Brain microvascular endothelial cell (primary cell): Measurements from ENCODE around the gene RAB11FIP4.

Experiments
- DNase-seq: peaks from one replicate; pipeline ENCODE4 v3.0.0-alpha.2; 2020
- H3K27ac ChIP-seq: fragments of 250-450 bp; sonication (Bioruptor Pico); 2 replicates; pipeline ENCODE4 v1.5.1; 2020; ENCODE audit warnings: mild to moderate bottlenecking, moderate library complexity
- H3K27me3 ChIP-seq: fragments of 250-450 bp; sonication (Bioruptor Pico); replicated peaks from 2 replicates; pipeline ENCODE4 v1.5.1; 2020; ENCODE audit warnings: mild to moderate bottlenecking
- H3K36me3 ChIP-seq: fragments of 250-450 bp; sonication (Bioruptor Pico); replicated peaks from 2 replicates; pipeline ENCODE4 v1.5.1; 2020; ENCODE audit warnings: mild to moderate bottlenecking
- H3K4me3 ChIP-seq: 2 replicates; pipeline ENCODE4 v1.5.1; 2011; ENCODE audit warnings: low read depth, mild to moderate bottlenecking, control low read depth, low read length, moderate library complexity
- in situ Hi-C: cut with HindIII; loops from 2 replicates; pipeline ENCODE4 v1.10.0; 2017; ENCODE audit warnings: low sequenced_read_pairs, low pct_ligation_motif_present
- TF ChIP-seq, protein P1 (sequence below): IDR thresholded peaks from 2 replicates; pipeline ENCODE4 v1.5.1; 2011; ENCODE audit warnings: low read depth, mild to moderate bottlenecking, moderate library complexity, low read length, control low read depth, inconsistent platforms; ENCODE audit errors: missing control alignments

RAB11FIP4 gene

DNA sequence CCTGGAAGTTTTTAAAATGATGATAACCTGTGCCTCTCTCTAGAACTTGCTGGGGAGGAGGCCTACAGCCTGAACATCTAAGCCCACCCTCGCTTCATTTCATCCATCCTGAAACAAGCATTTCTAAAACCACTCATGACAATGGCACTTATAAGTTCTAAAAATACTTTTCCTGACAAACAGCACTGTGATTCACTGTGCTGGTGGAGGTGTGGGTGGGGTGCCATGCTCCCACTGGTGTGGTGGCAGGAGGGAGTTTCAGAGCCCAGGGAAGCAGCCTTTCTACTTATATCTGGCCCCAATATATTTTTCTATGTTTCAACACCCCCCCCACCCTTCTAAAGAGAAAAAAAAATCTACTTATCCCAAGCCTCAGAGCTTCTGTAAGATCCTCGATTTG, 52.6 kb downstream of the RAB11FIP4 start:
- in situ Hi-C loops: no loop called here
- TF ChIP-seq, protein P1, sequence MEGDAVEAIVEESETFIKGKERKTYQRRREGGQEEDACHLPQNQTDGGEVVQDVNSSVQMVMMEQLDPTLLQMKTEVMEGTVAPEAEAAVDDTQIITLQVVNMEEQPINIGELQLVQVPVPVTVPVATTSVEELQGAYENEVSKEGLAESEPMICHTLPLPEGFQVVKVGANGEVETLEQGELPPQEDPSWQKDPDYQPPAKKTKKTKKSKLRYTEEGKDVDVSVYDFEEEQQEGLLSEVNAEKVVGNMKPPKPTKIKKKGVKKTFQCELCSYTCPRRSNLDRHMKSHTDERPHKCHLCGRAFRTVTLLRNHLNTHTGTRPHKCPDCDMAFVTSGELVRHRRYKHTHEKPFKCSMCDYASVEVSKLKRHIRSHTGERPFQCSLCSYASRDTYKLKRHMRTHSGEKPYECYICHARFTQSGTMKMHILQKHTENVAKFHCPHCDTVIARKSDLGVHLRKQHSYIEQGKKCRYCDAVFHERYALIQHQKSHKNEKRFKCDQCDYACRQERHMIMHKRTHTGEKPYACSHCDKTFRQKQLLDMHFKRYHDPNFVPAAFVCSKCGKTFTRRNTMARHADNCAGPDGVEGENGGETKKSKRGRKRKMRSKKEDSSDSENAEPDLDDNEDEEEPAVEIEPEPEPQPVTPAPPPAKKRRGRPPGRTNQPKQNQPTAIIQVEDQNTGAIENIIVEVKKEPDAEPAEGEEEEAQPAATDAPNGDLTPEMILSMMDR: no peak
- no peaks in the 10 kb centered on the region for H3K27me3 ChIP-seq
- H3K27ac ChIP-seq: no peak overlapping the region
- no peaks in the 10 kb centered on the region for H3K36me3 ChIP-seq
- no peak overlapping the region for H3K4me3 ChIP-seq
- no peak for DNase-seq

DNA sequence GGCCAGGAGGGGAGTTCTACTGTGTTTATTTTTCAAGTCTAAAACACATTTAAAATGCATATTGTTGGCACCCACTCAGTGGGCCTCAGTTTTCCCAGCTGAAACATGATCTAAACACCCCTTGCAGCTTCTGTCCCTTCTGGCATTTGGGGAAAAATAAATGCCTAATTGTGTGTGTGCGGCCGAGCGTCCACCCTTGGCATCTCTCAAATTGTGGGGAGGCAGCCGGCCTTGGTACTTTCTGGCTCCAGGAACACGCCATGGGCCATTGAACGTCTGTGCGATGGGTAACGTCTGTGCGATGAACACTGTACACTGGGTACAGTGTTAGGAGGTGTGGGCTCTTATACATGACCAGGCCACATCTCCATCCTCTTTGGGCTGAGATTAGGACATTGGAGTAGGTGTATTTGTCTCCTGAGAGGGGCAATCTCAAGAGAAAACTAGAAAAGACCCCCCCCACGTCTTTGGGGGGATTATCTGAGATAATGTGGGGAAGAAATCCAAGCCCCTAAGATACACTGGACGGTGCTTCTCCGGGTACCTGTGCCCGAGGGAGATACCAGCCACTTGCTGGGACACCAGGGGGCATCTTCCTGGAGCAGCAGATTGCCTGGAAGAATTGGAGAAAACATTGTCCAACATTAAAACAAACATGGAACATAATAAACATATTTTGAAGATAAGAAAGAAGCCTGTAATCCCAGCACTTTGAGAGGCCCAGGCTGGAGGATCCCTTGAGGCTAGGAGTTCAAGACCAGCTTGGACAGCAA, 54.9 kb downstream of the RAB11FIP4 start:
- Histone ChIP-seq H3K27ac (no peak overlapping the region), H3K27me3 (no peaks in the 10 kb centered on the region), H3K4me3 (no peak overlapping the region), H3K36me3 (no peaks in the 10 kb centered on the region)
- no peak for DNase-seq
- TF ChIP-seq, protein P1: peak; percentile 44
- in situ Hi-C loops: no loop called here

DNA sequence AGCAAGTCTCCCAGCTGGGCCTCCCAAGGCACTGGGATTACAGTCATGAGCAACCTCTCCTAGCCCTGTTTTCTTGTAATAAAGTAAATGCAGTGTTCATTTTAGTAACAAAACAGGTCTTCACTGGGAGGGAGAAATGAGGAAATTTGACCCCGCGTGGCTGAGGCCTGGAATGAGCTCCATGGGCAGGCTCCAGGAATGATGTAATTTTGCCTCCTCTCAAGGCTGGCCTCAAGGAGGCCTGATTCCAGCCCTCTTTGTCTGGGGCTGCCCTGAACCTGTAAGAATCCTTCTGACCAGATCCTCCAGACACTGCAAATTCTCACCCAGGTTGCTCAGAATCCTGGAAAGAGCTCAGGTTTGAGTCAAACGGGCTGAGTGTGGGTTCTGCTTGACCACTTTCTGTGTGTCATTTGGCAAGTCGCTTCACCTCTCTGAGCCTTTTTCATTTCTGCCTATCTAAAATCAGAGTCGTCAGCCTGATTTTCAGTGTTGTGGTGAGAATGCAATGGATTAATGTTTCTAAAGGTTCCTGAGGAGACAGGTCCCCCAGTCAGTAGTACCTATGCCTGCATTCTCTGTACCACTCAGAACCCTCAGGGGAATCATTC, 57.1 kb downstream of the RAB11FIP4 start:
- no peak overlapping the region for H3K4me3 ChIP-seq
- no peaks in the 10 kb centered on the region for H3K36me3 ChIP-seq
- no peak for DNase-seq
- TF ChIP-seq, protein P1: no peak
- H3K27ac ChIP-seq: no peak overlapping the region
- in situ Hi-C loops: no loop called here
- no peaks in the 10 kb centered on the region for H3K27me3 ChIP-seq

DNA sequence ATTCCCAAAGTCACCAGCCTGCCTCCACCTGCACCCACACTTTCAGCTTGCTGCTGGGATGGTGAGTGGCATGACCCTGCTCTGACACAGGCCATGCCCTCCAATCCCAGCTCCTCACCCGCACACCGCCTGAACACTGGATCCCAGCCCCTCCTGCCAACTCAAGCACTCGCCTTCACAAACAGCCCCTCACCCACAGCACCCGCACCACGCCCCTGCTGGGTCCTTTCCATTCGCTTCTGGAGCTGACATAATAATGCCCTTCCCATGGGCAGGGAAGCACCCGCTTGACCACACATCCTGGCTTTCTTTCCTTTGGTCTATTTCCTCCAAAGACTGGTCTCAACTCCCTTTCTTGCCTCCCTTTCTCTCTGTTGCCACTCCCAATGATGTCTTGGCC, 57.6 kb downstream of the RAB11FIP4 start:
- Histone ChIP-seq H3K36me3 (no peaks in the 10 kb centered on the region), H3K27me3 (no peaks in the 10 kb centered on the region), H3K4me3 (no peak overlapping the region), H3K27ac (no peak overlapping the region)
- in situ Hi-C loops: no loop called here
- TF ChIP-seq, protein P1: no peak
- no peak for DNase-seq

DNA sequence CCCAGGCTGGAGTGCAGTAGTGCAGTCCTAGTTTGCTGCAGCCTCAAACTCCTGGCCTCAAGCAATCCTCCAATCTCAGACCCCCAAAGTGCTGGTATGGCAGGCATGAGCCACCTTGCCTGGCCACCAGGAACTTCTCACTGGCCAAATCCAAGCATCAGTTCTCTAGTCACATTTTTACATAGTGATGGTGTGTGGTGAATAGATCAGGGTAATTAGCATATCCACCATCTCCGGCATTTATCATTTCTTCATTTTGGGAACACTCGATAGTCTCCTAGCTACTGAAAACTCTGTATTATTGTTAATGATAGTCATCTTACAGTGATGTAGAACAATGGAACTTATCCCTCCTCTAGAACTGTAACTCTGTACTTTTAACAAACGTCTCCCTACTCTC, 58.3 kb downstream of the RAB11FIP4 start:
- no peak overlapping the region for H3K4me3 ChIP-seq
- in situ Hi-C loops: no loop called here

More for the DNA sequence above, 58.3 kb downstream of the RAB11FIP4 start:
- TF ChIP-seq, protein P1: no peak
- H3K36me3 ChIP-seq: no peaks in the 10 kb centered on the region
- DNase-seq: no peak
- H3K27ac ChIP-seq: no peak overlapping the region
- no peaks in the 10 kb centered on the region for H3K27me3 ChIP-seq
